ENCODE data around the gene CNIH3. TPM values are rescaled to one million over a fixed set of nuclear protein-coding genes. Genes with fewer than 3 reads are reported as not detected.

CNIH3 gene
- total RNA-seq, 1 experiment from 2014 or later = 4.2 TPM

DNA sequence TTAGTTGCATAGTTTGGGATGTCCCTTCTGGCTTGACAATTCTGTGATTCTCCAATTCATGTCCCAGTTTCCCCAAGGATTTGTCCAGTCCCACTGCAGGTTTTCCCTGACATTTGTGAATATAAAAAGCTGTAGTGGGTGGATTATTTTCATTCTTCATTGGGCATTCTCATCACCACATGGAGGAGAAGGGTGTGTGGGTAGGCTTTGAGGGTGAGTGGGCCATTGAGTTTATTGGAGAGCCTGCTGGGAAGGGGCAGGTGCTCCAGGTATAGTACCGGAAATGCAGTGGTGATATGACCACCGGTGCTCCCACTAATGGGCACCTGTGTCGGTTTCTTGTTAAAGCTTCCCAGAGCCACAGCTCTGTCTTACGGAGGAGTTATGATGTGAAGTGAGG, 74.5 kb downstream of the CNIH3 start:
- TF ChIP-seq, protein P1, sequence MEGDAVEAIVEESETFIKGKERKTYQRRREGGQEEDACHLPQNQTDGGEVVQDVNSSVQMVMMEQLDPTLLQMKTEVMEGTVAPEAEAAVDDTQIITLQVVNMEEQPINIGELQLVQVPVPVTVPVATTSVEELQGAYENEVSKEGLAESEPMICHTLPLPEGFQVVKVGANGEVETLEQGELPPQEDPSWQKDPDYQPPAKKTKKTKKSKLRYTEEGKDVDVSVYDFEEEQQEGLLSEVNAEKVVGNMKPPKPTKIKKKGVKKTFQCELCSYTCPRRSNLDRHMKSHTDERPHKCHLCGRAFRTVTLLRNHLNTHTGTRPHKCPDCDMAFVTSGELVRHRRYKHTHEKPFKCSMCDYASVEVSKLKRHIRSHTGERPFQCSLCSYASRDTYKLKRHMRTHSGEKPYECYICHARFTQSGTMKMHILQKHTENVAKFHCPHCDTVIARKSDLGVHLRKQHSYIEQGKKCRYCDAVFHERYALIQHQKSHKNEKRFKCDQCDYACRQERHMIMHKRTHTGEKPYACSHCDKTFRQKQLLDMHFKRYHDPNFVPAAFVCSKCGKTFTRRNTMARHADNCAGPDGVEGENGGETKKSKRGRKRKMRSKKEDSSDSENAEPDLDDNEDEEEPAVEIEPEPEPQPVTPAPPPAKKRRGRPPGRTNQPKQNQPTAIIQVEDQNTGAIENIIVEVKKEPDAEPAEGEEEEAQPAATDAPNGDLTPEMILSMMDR (conservative IDR thresholded peaks at IDR 0.05) = no peak
- Histone ChIP-seq H3K14ac (ENCODE audit: insufficient read depth, low read length) (no peak overlapping the region), H3K23ac (ENCODE audit: insufficient read length, low read depth, low read length) (no peak overlapping the region), H2BK5ac (ENCODE audit: insufficient read length, low read length) (no peak overlapping the region), H4K8ac (replicated peaks; ENCODE audit: insufficient read length, low read depth, low read length) (no peak overlapping the region), H4K20me1 (ENCODE audit: control insufficient read depth, insufficient read depth, insufficient read length) (no peaks in the 10 kb centered on the region), H4K5ac (ENCODE audit: insufficient read length, low read depth, low read length) (no peak overlapping the region), H4K91ac (ENCODE audit: insufficient read length, low read depth, low read length) (no peak overlapping the region), H3K23me2 (ENCODE audit: insufficient read length, low read depth, low read length, poor library complexity, severe bottlenecking) (no peaks in the 10 kb centered on the region), H3K4ac (ENCODE audit: low read depth, low read length) (no peak overlapping the region), H3T11ph (ENCODE audit: low read length) (no peak overlapping the region), H3K79me1 (ENCODE audit: insufficient read depth, low read depth, low read length, poor library complexity, severe bottlenecking) (no peaks in the 10 kb centered on the region), H3K27me3 (ENCODE audit: insufficient read depth, low read length) (no peaks in the 10 kb centered on the region), H3K56ac (ENCODE audit: insufficient read length, low read depth, low read length) (no peak overlapping the region), H3K79me2 (ENCODE audit: insufficient read depth, low read length) (no peaks in the 10 kb centered on the region), H3K9me3 (ENCODE audit: control insufficient read depth, low read depth, low read length) (no peaks in the 10 kb centered on the region), H3K9ac (ENCODE audit: extremely low read depth, insufficient read length, low read length) (no peak overlapping the region), H3K27ac (ENCODE audit: insufficient read length, low read depth, low read length) (no peak overlapping the region), H2BK120ac (ENCODE audit: low read depth, low read length, poor library complexity, severe bottlenecking) (no peak overlapping the region), H3K4me1 (ENCODE audit: insufficient read depth, low read length) (no peaks in the 10 kb centered on the region), H3K4me2 (ENCODE audit: insufficient read depth, insufficient read length, low read length) (no peak overlapping the region), H2AK5ac (ENCODE audit: insufficient read length, low read length) (no peak overlapping the region), H2BK20ac (ENCODE audit: low read depth, low read length, poor library complexity, severe bottlenecking) (no peak overlapping the region), H2BK12ac (ENCODE audit: insufficient read length, low read depth, low read length) (no peak overlapping the region), H2AFZ (ENCODE audit: low read length) (no peak overlapping the region), H3K18ac (ENCODE audit: insufficient read length, low read depth, low read length) (no peak overlapping the region), H2BK15ac (ENCODE audit: low read depth, low read length) (no peak overlapping the region)
- WGBS (ENCODE audit: extremely low coverage, insufficient read length, low lambda C conversion rate) = no CpG with 5 or more reads among the region's 4 CpGs
- Mint-ChIP-seq H3K9me3 (peaks cover 0 to 3% of the 10 kb centered on the region in 2 experiments; a peak in 1 of 5 replicates), H3K27me3 (ENCODE audit: low read depth) (no peaks in the 10 kb centered on the region), H3K36me3 (ENCODE audit: insufficient read depth in 1 of 3, low read depth in 3 of 3) (peaks cover 0 to 8% (median 0%) of the 10 kb centered on the region in 3 experiments; a peak in 2 of 7 replicates), H3K27ac (peak overlapping the region in 1 of 3 experiments; percentile 60; a peak in 1 of 7 replicates), H3K4me3 (no peak overlapping the region), H3K4me1 (0 out of 4 replicates have a peak, but pooled peaks cover 0 to 3% of the 10 kb centered on the region in 2 experiments)
- DNase-seq = no peak
